Suppressor macrophage treated with lipopolysaccharide for 4 hours (primary cell): Measurements from ENCODE around the gene SS18L1.
"Not testable (repeated sequence)": the region's sequence is repeated elsewhere in the genome, so short reads cannot be mapped to it uniquely, and the experiment has no call there.

Experiments
- DNase-seq: peaks from one replicate; pipeline ENCODE4 v3.0.0-alpha.2; 2020

Gene SS18L1

GRCh38 chr20:62143081-62143956 is at the start of gene SS18L1, which contains the start of gene PSMA7:
SS18L1 (plus strand) TSS chr20:62143769; CDS start chr20:62143821, 52 bp downstream.
PSMA7 (minus strand) TSS chr20:62143394; CDS start chr20:62143303, 91 bp downstream.
- DNase-seq, result peak; percentile 97

GRCh38 chr20:62096421-62097380 is 46.9 kb upstream of the SS18L1 start:
- no peak for DNase-seq

GRCh38 chr20:62097881-62098407 is 45.6 kb upstream of the SS18L1 start:
- DNase-seq, result no peak

- DNase-seq, result no peak
These were observed 42.5 kb upstream of the SS18L1 start for GRCh38 chr20:62101078-62101477.

GRCh38 chr20:62103508-62104233 is 39.9 kb upstream of the SS18L1 start:
- DNase-seq, result no peak

- no peak for DNase-seq
These were observed 39.3 kb upstream of the SS18L1 start for GRCh38 chr20:62104234-62104789.

- no peak for DNase-seq
These were observed 38.7 kb upstream of the SS18L1 start for GRCh38 chr20:62104791-62105345.

GRCh38 chr20:62105592-62105991 is 38.0 kb upstream of the SS18L1 start:
- DNase-seq, result no peak

GRCh38 chr20:62111148-62111547 is 32.4 kb upstream of the SS18L1 start:
- DNase-seq, result no peak

GRCh38 chr20:62112368-62112767 is 31.2 kb upstream of the SS18L1 start:
- DNase-seq, result no peak

GRCh38 chr20:62114894-62115293 is 28.7 kb upstream of the SS18L1 start:
- DNase-seq, result no peak

GRCh38 chr20:62115800-62116407 is 27.7 kb upstream of the SS18L1 start:
- DNase-seq, result not testable (repeated sequence)

GRCh38 chr20:62116558-62117361 is 26.8 kb upstream of the SS18L1 start:
- no peak for DNase-seq

- DNase-seq, result no peak
These were observed 26.3 kb upstream of the SS18L1 start for GRCh38 chr20:62117362-62117646.

- no peak for DNase-seq
These were observed 25.9 kb upstream of the SS18L1 start for GRCh38 chr20:62117658-62118057.

- DNase-seq, result no peak
These were observed 25.2 kb upstream of the SS18L1 start for GRCh38 chr20:62118113-62119043.

- DNase-seq, result no peak
These were observed 24.5 kb upstream of the SS18L1 start for GRCh38 chr20:62119115-62119514.

- DNase-seq, result no peak
These were observed 23.8 kb upstream of the SS18L1 start for GRCh38 chr20:62119591-62120364.

- DNase-seq, result no peak
These were observed 23.2 kb upstream of the SS18L1 start for GRCh38 chr20:62120365-62120762.
